Right forelimb (tissue), 1 donor: ENCODE measurements around the gene PDGFD.

ENCODE experiments used
- DNase-seq: peaks from one replicate; pipeline ENCODE4 v3.0.0-alpha.2; 2018

Gene PDGFD

DNA sequence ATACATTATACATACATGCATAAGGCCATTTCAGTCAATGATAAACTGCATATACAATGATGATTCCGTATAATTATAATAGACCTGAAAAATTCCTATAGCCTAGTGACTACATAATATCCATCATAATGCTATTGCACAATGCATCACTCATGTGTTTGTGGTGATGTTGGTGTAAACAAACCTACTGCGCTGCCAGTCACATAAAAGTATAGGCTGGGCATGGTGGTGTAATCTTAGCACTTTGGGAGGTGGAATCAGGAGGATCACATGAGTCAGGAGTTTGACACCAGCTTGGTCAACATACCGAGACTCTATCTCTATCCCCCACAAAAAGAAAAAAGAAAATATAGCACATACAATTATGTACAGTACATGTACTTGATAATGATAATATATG is 291.2 kb downstream of the PDGFD start:
- DNase-seq, result no peak

- no peak for DNase-seq
Observed at GRCh38 chr11:103871923-103872551, 291.9 kb downstream of the PDGFD start.

GRCh38 chr11:103870821-103871309 is 293.1 kb downstream of the PDGFD start:
- DNase-seq, result no peak

DNA sequence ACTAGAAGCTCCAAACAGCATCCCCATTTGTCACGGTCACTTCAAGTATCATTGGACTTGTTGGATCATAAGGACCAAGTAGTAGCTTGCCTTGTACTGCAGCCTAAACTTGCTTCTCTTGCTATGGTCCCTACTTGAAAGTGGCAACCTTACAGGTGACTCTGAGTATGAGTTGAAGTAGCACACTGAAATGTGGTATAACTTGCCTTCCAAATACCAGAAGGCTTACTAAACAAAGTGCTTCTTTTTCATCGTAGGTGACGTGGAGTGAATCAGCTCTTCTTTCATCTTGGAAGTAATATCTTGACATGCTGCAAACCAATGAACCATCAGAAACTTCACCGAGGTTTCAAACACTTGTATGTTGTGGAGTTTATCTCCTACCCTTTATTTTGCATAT is 296.5 kb downstream of the PDGFD start:
- DNase-seq, result no peak

GRCh38 chr11:103863497-103863896 is 300.4 kb downstream of the PDGFD start:
- no peak for DNase-seq

GRCh38 chr11:103862802-103863174 is 301.2 kb downstream of the PDGFD start:
- no peak for DNase-seq

GRCh38 chr11:103862094-103862801 is 301.7 kb downstream of the PDGFD start:
- DNase-seq, result no peak
